KOPT-K1 (cell line): ENCODE results near the gene ADCY6.

Source experiments
- H3K27ac ChIP-seq: fragments of 200-600 bp; sonication (generic); 2 replicates; pipeline ENCODE4 v1.5.1; 2016; ENCODE audit warnings: antibody characterized with exemption, mild to moderate bottlenecking, low read depth, low read length; ENCODE audit not compliant: poor library complexity, severe bottlenecking
- H3K36me3 ChIP-seq: fragments of 200-600 bp; sonication (generic); 2 replicates; pipeline ENCODE4 v1.5.1; 2017; ENCODE audit warnings: antibody characterized with exemption, mild to moderate bottlenecking, low read length, moderate library complexity; ENCODE audit not compliant: insufficient read depth
- H3K9me3 ChIP-seq: fragments of 200-600 bp; sonication (generic); 2 replicates; pipeline ENCODE4 v1.5.1; 2017; ENCODE audit warnings: antibody characterized with exemption, low read length, mild to moderate bottlenecking; ENCODE audit not compliant: insufficient read depth, poor library complexity, severe bottlenecking

ADCY6 gene

DNA sequence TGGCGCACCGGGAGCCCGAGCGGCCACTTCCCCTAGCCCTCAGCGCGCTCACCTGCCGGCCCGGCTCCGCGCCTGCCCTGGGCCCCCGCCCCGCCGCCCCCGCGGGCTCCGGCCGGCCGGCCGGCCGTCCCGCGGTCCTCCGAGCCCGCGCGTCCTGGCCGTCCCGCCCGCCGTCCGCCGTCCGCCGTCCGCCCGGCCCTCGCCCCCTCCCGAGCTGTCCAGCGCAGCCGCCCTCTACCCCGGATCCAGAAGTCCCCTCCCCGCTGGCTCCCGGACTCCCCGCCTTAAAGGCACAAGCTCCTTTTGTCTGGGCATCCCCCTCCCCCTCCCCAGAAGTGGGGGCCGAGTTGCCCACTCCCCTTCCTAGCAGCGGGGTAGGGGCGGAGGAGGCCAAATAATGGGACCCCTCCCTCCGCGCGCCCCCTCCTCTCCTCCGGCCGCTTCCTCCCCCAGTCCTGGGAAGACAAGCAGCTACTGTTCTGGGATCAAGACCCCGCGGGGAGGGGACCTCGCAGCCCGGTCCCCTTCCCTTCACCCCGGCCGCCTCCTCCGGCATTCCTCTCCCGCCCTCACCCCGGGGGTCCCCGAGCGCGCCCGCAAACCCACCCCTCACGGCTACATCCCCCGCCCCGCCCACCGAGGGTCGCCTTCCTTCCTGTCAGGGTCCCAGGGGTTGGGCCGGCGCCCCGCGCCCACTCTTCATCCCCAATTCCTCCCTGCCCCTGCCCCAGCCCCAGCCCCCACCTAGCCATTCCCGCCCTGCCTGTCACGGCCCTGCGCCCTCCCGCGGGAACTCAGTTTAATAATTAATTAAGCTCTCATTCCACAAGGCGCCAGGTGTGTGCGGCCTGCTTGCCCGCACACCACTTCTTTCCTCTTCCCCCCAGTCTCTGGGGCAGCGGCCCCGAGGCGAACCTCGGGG, at the start of gene ADCY6:
ADCY6 (minus strand) TSS at position 236 of the 922 bp plus-strand sequence. CDS start 5,655 bp downstream, outside the sequence.
- Histone ChIP-seq H3K36me3 (no peaks in the 10 kb centered on the region), H3K27ac (no peak within 1 kb of the TSS), H3K9me3 (no peaks in the 10 kb centered on the region)

DNA sequence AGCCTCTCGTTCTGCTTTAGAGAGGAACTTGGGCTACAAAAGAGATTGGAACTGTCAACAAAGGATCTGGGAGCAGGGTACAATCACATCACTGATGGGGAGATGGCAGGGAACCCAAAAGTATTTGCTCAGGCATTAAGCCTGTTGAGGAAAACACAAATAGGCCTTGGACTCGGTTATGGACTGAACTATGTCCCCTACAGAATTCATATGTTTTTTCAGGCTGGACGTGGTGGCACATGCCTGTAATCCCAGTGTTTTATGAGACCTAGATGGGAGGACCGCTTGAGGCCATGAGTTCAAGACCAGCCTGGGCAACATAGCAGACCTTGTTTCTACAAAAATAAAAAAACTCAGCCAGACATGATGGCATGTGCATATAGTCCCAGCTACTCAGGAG, 49.2 kb upstream of the ADCY6 start:
- no peak overlapping the region for H3K27ac ChIP-seq
- no peaks in the 10 kb centered on the region for H3K9me3 ChIP-seq
- H3K36me3 ChIP-seq: peaks cover 86% of the 10 kb centered on the region

DNA sequence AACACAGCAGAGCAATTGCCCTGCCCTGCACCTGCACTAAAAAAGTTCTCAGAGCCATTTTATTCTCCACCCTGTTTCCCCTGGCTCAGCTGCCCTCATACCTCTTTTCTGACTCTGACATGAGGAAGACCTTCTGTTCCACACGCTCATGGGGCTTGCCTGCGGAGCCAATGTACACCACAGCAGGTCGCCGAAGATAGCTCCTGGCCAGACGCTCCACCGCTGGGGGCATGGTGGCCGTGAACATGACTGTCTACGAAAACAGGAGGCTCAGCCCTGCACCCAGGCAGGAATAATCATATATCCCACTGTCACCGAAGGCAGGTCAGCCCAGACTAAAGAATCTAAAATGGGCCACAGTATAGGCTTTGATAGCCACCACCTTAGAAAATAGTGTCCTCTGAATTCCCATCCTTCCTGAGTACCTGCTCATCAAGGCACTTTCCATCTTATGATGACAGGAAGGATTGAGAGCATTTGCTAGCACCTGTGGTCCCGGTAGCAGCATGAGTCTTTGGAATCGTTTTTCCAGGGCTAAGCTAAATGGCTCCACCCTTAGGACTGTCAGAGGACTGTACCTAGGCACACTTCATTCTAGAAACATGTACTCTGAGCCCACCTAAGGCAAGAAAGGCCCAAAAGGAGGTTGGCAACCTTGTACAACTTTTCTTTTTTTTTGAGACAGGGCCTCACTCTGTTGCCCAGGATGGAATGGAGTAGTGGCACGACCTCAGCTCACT, 43.6 kb upstream of the ADCY6 start:
- H3K27ac ChIP-seq: no peak overlapping the region
- no peaks in the 10 kb centered on the region for H3K9me3 ChIP-seq
- peaks cover 100% of the 10 kb centered on the region for H3K36me3 ChIP-seq

DNA sequence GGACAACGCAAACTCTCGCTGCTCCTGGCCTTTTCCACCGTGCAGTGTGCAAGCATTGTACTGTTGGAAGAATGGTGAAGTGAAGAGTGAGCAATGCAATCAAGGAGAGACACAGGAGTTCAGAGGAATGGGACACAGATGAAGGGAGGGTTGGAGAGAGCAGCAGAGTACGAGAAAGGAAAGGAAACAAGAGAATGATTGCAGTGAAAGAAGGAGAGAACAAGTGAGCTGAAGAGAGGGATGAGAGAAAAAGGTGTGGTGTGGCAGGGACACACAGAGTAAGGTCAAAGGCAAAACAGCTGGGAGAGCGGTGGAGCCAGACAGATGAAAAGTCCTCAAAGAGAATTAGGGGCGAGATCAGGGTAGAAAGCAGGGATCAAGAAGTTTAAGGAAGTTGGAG, 42.4 kb upstream of the ADCY6 start:
- H3K9me3 ChIP-seq: no peaks in the 10 kb centered on the region
- H3K27ac ChIP-seq: no peak overlapping the region
- H3K36me3 ChIP-seq: peaks cover 100% of the 10 kb centered on the region

DNA sequence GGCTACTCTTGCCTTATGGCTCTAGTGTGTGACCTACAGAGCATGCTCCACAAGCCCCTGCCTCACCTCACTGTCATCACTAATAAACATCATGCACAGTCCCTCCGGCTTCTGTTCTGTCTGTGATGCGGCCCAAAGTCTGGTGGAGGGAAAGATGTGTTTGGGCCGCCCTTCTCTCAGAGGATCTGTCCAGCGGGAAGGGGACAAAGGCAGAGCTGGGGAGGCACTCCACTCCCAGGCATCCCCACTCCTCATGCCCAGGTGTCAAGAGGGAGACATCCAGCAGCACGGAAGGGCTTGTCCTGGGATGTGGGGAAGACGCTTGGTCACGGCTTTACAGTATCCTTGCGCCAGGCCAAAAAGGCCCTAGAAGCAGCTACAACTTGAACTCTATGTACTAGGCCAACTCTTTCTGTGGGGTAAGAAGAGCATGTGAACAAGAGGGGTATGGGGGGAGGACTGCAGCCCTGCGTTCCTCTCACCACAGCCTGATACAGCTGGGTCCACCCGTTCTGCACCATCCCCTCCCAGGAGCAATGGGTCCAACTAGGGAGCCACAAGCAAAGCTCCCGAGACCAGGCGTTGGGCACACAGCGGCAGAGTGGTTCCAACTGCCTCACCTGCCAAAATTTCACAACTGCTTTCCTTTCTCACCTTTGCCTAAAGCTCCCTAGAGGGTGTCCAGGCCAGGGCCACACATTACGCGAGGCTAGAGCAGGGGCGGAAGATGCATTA, 40.1 kb upstream of the ADCY6 start:
- Histone ChIP-seq H3K9me3 (no peaks in the 10 kb centered on the region), H3K27ac (no peak overlapping the region), H3K36me3 (peaks cover 95% of the 10 kb centered on the region)

DNA sequence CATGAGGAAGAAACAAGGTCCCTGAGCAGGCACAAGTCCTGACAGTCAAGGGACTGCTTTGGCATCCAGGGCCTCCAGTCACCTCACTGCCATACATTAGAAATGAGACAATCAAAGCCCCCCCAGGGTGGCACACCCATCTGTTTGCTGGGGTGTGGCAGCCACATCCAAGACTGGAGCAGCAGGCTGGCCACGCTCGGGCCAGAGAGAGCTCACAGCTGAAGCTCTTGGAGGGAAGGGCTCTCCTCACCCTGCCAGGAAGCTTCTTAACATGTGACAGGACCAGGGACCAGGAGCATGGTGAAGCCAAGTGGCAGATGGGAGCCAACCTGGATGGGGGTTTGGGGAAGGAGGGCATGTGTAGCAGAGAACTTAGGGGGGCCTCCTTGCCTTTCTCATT, 39.4 kb upstream of the ADCY6 start:
- H3K27ac ChIP-seq: no peak overlapping the region
- no peaks in the 10 kb centered on the region for H3K9me3 ChIP-seq
- H3K36me3 ChIP-seq: peaks cover 93% of the 10 kb centered on the region

DNA sequence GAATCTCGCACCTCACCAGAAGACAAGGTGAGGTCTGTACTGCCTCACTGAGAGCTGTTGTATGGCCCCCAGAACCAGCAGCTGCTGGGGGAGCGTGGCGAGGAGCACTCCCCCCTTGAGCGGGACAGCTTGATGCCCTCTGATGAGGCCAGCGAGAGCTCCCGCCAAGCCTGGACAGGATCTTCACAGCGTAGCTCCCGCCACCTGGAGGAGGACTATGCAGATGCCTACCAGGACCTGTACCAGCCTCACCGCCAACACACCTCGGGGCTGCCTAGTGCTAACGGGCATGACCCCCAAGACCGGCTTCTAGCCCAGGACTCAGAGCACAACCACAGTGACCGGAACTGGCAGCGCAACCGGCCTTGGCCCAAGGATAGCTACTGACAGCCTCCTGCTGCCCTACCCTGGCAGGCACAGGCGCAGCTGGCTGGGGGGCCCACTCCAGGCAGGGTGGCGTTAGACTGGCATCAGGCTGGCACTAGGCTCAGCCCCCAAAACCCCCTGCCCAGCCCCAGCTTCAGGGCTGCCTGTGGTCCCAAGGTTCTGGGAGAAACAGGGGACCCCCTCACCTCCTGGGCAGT, 38.7 kb upstream of the ADCY6 start:
- H3K9me3 ChIP-seq: no peaks in the 10 kb centered on the region
- H3K36me3 ChIP-seq: peaks cover 86% of the 10 kb centered on the region
- no peak overlapping the region for H3K27ac ChIP-seq

DNA sequence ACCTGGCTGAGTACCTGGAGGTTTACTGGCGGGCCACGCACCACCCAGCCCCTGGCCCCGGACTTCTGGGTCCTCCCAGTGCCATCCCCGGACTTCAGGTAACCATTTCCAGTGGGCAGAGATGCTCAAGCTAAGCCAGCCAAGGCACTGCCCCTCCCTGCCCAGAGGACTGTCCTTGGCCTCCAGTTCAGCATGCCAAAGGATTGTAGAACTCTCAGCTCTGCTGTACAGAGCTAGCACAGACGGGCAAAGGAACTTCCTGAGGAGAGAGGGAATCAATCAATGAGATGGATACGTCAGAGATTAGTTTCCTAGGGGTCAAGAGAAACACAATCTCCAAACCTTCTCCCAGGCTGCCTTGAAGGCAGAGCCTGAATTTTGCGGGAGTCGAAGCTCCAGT, 38.1 kb upstream of the ADCY6 start:
- H3K27ac ChIP-seq: no peak overlapping the region
- no peaks in the 10 kb centered on the region for H3K9me3 ChIP-seq
- H3K36me3 ChIP-seq: peaks cover 80% of the 10 kb centered on the region

DNA sequence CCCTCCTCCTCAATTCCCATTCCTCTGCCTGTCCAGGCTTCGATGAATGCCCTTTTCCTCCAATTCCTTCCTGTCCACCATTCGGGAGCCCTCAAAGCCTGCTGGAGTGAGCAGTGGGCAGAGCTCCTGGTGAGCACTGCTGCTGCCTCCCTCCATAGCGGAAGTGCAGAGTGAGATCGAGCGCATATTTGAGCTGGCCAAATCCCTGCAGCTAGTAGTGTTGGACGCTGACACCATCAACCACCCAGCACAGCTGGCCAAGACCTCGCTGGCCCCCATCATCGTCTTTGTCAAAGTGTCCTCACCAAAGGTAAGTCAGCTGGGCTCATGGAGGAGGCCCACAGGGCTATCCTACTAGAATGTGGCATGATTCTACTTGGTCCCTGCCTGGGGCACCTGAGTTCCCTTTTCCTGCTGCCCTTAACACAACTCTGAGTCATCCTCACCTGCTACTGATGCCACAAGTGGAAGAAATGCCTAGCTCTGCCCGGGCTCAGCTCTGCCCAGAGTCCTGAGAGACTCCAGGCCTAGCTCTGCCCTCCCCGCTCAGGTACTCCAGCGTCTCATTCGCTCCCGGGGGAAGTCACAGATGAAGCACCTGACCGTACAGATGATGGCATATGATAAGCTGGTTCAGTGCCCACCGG, 37.4 kb upstream of the ADCY6 start:
- Histone ChIP-seq H3K9me3 (no peaks in the 10 kb centered on the region), H3K27ac (no peak overlapping the region), H3K36me3 (peaks cover 73% of the 10 kb centered on the region)

DNA sequence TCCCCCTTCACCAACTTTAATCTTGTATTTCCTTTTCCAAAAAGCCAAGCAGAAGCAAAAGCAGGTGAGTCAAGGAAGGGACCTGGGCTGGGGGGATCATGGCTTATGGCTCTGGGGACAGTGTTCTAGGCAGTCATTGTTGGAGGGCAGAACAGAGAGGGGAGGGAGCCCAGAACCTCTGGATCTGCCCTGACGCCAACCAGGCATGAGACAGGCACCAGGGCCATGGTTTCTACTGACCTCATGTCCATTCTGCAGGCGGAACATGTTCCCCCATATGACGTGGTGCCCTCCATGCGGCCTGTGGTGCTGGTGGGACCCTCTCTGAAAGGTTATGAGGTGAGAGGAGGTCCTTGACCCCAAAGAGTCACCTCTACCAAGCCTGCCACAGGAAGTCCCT, 36.0 kb upstream of the ADCY6 start:
- peaks cover 59% of the 10 kb centered on the region for H3K36me3 ChIP-seq

DNA sequence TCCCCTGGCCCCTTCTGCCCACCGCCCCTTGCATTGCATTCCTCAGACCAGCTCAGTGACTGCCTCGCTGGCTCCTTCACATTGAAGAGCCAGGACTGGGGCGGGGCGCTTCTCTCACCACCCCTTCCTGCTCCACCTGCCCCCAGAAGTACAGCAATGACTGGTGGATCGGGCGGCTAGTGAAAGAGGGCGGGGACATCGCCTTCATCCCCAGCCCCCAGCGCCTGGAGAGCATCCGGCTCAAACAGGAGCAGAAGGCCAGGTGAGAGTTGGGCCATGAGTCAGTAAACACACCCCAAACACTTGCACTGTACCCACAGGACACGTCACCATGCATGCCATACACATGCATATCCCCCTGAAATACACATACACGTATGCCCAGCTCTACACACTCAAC, 35.2 kb upstream of the ADCY6 start:
- Histone ChIP-seq H3K36me3 (peaks cover 51% of the 10 kb centered on the region), H3K9me3 (no peaks in the 10 kb centered on the region), H3K27ac (no peak overlapping the region)

More for the DNA sequence above, 36.0 kb upstream of the ADCY6 start:
- Histone ChIP-seq H3K27ac (no peak overlapping the region), H3K9me3 (no peaks in the 10 kb centered on the region)

DNA sequence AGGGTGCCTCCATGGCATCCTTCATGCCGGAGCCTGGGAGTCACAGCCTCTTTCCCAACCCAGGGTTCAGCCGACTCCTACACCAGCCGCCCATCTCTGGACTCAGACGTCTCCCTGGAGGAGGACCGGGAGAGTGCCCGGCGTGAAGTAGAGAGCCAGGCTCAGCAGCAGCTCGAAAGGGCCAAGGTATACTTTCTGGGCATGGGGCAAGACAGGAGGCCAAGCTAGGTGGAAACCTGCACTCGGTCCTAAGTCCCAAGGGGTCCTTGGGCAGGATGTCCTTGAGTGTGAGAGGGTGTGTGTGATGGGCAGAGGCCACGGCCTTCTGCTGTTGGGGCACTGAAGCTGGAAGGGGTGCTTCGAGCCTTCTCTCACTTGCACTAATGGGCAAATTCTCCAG, 34.4 kb upstream of the ADCY6 start:
- H3K27ac ChIP-seq: no peak overlapping the region
- no peaks in the 10 kb centered on the region for H3K9me3 ChIP-seq
- H3K36me3 ChIP-seq: peaks cover 42% of the 10 kb centered on the region

DNA sequence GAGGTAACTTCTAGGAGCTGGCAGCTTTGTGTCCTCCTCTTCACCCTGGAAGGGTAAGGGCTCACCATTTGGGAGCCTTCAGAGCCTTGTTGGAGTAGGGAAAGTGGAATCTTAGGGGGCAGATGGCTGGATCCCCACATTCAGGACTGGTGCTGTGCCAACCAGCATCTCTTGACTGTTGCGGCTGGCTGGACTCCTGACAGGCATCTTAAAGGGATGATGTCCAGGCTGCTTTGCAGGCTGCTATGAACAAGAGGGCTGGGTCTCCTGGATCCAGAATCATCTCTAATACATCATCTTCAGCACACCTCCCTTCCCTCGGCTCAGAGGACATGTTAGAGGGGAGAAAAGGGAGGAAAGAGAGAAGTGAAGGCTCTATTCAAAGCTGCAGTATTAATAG, 33.8 kb upstream of the ADCY6 start:
- no peak overlapping the region for H3K27ac ChIP-seq
- peaks cover 37% of the 10 kb centered on the region for H3K36me3 ChIP-seq
- no peaks in the 10 kb centered on the region for H3K9me3 ChIP-seq

DNA sequence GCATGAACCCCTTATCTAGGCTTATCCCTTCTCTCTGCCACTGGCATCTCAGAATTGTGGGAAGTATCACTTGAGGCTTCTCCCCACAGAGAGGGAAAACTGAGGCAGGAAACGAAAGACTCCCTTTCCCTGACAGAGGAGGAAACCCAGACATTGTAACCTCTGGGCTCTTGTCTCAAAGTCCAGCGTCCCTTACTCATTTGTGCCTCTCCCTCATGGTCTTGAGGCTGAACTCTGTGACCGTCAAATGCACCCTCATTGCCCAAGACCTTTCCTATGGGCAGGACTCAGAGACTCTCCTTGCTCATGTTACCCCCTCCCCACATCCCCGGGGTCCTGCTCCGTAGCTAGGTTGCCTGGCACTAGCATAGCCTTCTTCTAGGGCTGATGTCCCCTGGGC, 33.2 kb upstream of the ADCY6 start:
- H3K36me3 ChIP-seq: peaks cover 31% of the 10 kb centered on the region; the same call in 1 of the 2 replicates
- no peaks in the 10 kb centered on the region for H3K9me3 ChIP-seq
- H3K27ac ChIP-seq: no peak overlapping the region
